ENCODE data around the gene B4GALT3. TPM values are rescaled to one million over a fixed set of nuclear protein-coding genes. Genes with fewer than 3 reads are reported as not detected.

The B4GALT3 gene
- total RNA-seq, 3 donors from 2014 or later (not counting 1 experiment from before 2014, with no cell fraction given): 58.4 to 62.2 (median 59.4) TPM

DNA sequence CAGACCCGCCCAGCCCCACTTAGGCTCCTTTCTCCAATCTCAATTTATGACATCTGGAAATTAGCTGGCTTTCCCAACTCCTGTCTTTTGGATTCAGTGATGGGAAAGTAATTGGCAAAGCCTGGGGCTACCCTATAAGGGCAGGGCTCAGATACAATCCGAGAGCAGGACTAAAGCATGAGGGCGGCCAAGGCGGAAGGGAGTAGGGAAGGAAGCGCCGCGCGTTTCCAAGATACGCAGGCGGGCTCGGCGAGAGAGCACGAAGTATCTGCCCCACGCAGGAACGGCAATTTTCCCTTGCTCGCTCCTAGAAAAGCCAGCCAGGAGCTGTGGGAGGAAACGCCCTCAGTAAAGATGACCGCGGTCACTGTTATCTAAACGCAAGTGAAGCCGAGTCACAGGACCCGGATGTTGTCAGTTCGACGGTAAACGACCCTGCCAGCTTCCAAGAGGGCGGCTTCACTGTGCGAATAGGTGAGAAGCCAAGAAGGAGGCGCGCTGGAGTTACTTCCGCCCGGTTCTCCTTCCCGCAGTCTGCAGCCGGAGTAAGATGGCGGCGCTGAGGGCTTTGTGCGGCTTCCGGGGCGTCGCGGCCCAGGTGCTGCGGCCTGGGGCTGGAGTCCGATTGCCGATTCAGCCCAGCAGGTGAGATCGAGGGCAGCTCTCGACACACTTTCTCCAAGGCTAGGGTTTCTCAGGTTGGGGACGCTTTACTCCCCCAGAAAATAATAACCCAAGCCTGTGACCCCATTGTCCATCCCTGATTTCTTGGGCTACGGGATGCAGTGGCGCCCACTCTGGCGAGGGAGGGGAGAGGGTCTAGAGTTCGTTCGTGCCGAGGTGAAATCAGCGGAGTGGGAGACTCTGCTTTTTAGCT is 24.8 kb upstream of the B4GALT3 start, which contains the start of gene NDUFS2:
Gene NDUFS2 (plus strand): TSS at position 532 of the 877 bp plus-strand sequence. CDS start 19 bp downstream, at position 551.
- Mint-ChIP-seq H3K27me3 (ENCODE audit: low read depth in 2 of 2) (no peaks in the 10 kb centered on the region), H3K4me3 (peak within 1 kb of the TSS; percentile 94), H3K4me1 (peaks cover 29 to 57% of the 10 kb centered on the region in 2 donors), H3K36me3 (peaks cover 9% of the 10 kb centered on the region), H3K27ac (peak within 1 kb of the TSS; percentile 95 to 96), H3K9me3 (no peaks in the 10 kb centered on the region)
- TF ChIP-seq, protein P1, sequence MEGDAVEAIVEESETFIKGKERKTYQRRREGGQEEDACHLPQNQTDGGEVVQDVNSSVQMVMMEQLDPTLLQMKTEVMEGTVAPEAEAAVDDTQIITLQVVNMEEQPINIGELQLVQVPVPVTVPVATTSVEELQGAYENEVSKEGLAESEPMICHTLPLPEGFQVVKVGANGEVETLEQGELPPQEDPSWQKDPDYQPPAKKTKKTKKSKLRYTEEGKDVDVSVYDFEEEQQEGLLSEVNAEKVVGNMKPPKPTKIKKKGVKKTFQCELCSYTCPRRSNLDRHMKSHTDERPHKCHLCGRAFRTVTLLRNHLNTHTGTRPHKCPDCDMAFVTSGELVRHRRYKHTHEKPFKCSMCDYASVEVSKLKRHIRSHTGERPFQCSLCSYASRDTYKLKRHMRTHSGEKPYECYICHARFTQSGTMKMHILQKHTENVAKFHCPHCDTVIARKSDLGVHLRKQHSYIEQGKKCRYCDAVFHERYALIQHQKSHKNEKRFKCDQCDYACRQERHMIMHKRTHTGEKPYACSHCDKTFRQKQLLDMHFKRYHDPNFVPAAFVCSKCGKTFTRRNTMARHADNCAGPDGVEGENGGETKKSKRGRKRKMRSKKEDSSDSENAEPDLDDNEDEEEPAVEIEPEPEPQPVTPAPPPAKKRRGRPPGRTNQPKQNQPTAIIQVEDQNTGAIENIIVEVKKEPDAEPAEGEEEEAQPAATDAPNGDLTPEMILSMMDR (IDR thresholded peaks at IDR 0.05): no peak
- peak within 1 kb of the TSS; percentile 90 for H3K27ac ChIP-seq (ENCODE audit: low read length)
- DNase-seq: peak; percentile 89 to 99
- H3K36me3 ChIP-seq (ENCODE audit: control insufficient read depth, insufficient read depth, low read length): peaks cover 20% of the 10 kb centered on the region
- no peaks in the 10 kb centered on the region for H3K27me3 ChIP-seq (ENCODE audit: control insufficient read depth, insufficient read depth, low read length)
- H3K4me3 ChIP-seq (ENCODE audit: low read length): peak within 1 kb of the TSS; percentile 76
- ATAC-seq: peak; percentile 97 to 99 (median 99)
- WGBS (ENCODE audit: insufficient coverage): 6% methylated on average over 53 of the region's 53 CpGs
- H3K9me3 ChIP-seq (ENCODE audit: control insufficient read depth, insufficient read depth, low read length): no peaks in the 10 kb centered on the region
- intact Hi-C loops (cut with micrococcal nuclease): loop anchor here (1.0 to 5.0 kb wide), 2 partner anchors 23 to 35 kb away; partner anchors contain the start of gene PPOX
- peaks cover 37% of the 10 kb centered on the region for H3K4me1 ChIP-seq (ENCODE audit: control insufficient read depth, insufficient read depth, low read length)

DNA sequence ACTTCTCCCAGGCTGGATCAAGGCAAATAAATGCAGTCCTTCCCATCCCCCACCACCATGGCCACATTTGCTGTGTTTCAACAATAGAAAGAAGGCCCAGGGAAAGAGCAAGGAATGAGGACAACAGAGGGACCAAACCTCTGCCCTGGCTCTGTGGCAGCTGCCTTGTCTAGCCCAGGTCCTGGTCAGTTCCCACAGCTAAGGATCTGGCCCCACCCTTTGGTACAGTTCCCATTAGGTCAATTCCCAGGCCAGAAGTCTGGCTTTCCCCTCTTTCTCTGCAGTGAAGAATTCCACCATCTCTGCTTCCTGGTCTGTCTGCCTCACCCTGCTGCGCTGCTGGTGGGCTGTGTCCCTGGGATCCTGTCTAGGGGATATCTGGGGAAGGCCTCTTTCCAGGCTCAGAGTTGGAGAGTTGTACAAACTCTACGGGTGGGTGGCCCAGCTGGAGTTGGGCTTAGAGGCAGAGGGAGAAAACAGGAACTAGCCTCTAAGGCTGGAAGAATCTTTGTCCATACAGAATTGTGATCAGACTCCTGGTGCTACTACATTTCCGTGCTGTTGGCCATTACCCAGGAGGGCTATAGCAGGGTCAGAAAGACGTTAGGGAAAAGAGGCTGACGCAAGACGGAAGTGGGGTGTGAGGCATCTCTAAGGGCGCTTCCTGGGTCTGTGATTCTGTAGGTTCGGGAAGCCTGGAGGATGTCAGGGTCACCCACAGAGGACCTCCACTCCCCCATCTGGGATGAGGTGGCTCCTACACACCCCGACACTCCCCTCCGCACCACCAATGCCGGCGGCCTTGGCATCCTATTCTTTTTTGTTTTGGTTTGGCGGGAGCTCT is 23.9 kb upstream of the B4GALT3 start:
- H3K27ac Mint-ChIP-seq: peak overlapping the region; percentile 95 to 96
- H3K36me3 Mint-ChIP-seq: peaks cover 9% of the 10 kb centered on the region
- H3K4me3 Mint-ChIP-seq: peak overlapping the region; percentile 94
- H3K4me1 ChIP-seq (ENCODE audit: control insufficient read depth, insufficient read depth, low read length): peaks cover 42% of the 10 kb centered on the region
- H3K27me3 ChIP-seq (ENCODE audit: control insufficient read depth, insufficient read depth, low read length): no peaks in the 10 kb centered on the region
- H3K9me3 ChIP-seq (ENCODE audit: control insufficient read depth, insufficient read depth, low read length): no peaks in the 10 kb centered on the region
- H3K9me3 Mint-ChIP-seq: no peaks in the 10 kb centered on the region
- TF ChIP-seq, protein P1 (IDR thresholded peaks at IDR 0.05): no peak
- no peak for DNase-seq
- intact Hi-C loops (cut with micrococcal nuclease): loop anchor here (5.0 kb wide), 1 partner anchor 34 kb away; the partner anchor contains the start of gene PPOX
- WGBS (ENCODE audit: insufficient coverage): 89% methylated on average over 13 of the region's 13 CpGs
- H3K27me3 Mint-ChIP-seq (ENCODE audit: low read depth in 2 of 2): no peaks in the 10 kb centered on the region
- peak overlapping the region; percentile 76 for H3K4me3 ChIP-seq (ENCODE audit: low read length)
- peak overlapping the region; percentile 90 for H3K27ac ChIP-seq (ENCODE audit: low read length)
- H3K36me3 ChIP-seq (ENCODE audit: control insufficient read depth, insufficient read depth, low read length): peaks cover 12% of the 10 kb centered on the region
- no peak for ATAC-seq
- peaks cover 29 to 57% of the 10 kb centered on the region in 2 donors for H3K4me1 Mint-ChIP-seq

DNA sequence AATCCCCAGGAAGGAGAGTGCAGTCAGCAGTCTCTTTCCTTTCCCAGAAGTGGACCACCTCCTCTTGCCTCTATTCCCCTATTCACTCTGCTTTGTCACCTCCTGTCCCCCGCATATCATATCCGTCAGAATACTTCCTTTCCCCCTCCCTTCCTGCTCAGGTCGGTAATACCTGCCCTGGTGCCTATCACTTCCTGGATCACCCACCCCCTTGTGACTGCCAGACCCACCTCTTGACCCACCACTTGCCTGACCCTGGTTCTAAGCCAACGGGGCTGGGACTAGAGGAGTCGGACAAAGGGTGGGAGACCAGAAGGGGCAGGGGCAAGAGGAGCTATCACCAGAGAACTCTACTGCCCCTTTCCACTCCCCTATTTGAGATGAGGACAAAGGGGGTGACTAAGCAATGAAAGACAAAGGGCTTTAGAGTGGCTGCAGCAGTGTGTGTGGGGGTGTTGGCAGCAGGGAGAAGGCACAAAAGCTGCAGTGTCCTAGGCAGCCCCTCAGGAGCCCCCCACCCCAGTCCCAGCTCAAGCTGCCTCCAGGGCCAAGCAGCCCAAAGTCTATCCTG is 23.2 kb upstream of the B4GALT3 start:
- H3K4me1 Mint-ChIP-seq: peaks cover 29 to 61% of the 10 kb centered on the region in 2 donors
- 37% methylated on average over 3 of the region's 5 CpGs for WGBS (ENCODE audit: insufficient coverage)
- no peaks in the 10 kb centered on the region for H3K27me3 Mint-ChIP-seq (ENCODE audit: low read depth in 2 of 2)
- Histone ChIP-seq H3K4me1 (ENCODE audit: control insufficient read depth, insufficient read depth, low read length) (peaks cover 49% of the 10 kb centered on the region), H3K4me3 (ENCODE audit: low read length) (no peak overlapping the region), H3K9me3 (ENCODE audit: control insufficient read depth, insufficient read depth, low read length) (no peaks in the 10 kb centered on the region), H3K27ac (ENCODE audit: low read length) (no peak overlapping the region), H3K27me3 (ENCODE audit: control insufficient read depth, insufficient read depth, low read length) (no peaks in the 10 kb centered on the region), H3K36me3 (ENCODE audit: control insufficient read depth, insufficient read depth, low read length) (peaks cover 10% of the 10 kb centered on the region)
- peak overlapping the region; percentile 95 to 96 for H3K27ac Mint-ChIP-seq
- H3K4me3 Mint-ChIP-seq: no peak overlapping the region
- no peaks in the 10 kb centered on the region for H3K9me3 Mint-ChIP-seq
- H3K36me3 Mint-ChIP-seq: peaks cover 9% of the 10 kb centered on the region
- DNase-seq (peak in 1 of 2 donors; percentile 50), ATAC-seq (no peak)
- intact Hi-C loops (cut with micrococcal nuclease): loop anchor here (5.0 kb wide), 1 partner anchor 33 kb away; the partner anchor contains the start of gene PPOX
- TF ChIP-seq, protein P1 (IDR thresholded peaks at IDR 0.05): no peak
